ENCODE measurements around the gene CNTN5. TPM values are rescaled to one million over a fixed set of nuclear protein-coding genes. Genes with fewer than 3 reads are reported as not detected.

Gene CNTN5
- total RNA-seq, 2 donors from 2014 or later = 1.4 to 3.3 TPM

GRCh38 chr11:99069856-99070444 lies 49.2 kb downstream of the CNTN5 start:
- no peaks in the 10 kb centered on the region for H3K27me3 ChIP-seq (ENCODE audit: control insufficient read depth, insufficient read depth, low read length, poor library complexity, severe bottlenecking)
- no peaks in the 10 kb centered on the region for H3K9me3 ChIP-seq (ENCODE audit: control insufficient read depth, low read length)
- TF ChIP-seq, protein P1, sequence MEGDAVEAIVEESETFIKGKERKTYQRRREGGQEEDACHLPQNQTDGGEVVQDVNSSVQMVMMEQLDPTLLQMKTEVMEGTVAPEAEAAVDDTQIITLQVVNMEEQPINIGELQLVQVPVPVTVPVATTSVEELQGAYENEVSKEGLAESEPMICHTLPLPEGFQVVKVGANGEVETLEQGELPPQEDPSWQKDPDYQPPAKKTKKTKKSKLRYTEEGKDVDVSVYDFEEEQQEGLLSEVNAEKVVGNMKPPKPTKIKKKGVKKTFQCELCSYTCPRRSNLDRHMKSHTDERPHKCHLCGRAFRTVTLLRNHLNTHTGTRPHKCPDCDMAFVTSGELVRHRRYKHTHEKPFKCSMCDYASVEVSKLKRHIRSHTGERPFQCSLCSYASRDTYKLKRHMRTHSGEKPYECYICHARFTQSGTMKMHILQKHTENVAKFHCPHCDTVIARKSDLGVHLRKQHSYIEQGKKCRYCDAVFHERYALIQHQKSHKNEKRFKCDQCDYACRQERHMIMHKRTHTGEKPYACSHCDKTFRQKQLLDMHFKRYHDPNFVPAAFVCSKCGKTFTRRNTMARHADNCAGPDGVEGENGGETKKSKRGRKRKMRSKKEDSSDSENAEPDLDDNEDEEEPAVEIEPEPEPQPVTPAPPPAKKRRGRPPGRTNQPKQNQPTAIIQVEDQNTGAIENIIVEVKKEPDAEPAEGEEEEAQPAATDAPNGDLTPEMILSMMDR (conservative IDR thresholded peaks at IDR 0.05) = peak; percentile 46

DNA sequence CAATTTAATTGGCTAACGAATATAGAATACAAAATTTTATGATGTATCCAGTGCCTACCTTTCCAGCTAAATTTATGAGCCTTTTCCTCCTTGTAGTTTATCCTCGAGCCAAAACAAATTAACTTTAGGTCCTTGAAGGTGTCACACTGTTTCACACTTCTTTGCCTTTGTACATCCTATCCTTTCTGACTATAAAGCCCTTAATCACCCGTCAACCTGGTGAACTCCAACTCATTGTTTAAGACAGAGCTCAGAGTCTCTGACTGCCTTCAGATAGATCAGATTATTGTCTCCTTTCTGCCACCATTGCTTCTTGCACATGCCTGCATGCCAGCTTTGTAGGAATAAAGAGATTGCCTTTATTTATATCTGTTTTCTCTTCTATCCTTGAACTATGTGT lies 58.8 kb downstream of the CNTN5 start:
- DNase-seq = no peak
- TF ChIP-seq, protein P1 (conservative IDR thresholded peaks at IDR 0.05) = no peak
- Histone ChIP-seq H3K4me1 (ENCODE audit: control insufficient read depth, insufficient read depth, low read length) (peaks cover 6% of the 10 kb centered on the region), H3K9ac (ENCODE audit: extremely low read depth, low read length, poor library complexity, severe bottlenecking) (no peak overlapping the region), H3K27ac (ENCODE audit: low read depth, low read length) (no peak overlapping the region), H3K36me3 (ENCODE audit: control insufficient read depth, insufficient read depth, low read length) (no peaks in the 10 kb centered on the region), H3K9me3 (ENCODE audit: control insufficient read depth, low read length) (no peaks in the 10 kb centered on the region), H3K4me3 (ENCODE audit: low read length) (peak overlapping the region; percentile 11), H3K27me3 (ENCODE audit: control insufficient read depth, insufficient read depth, low read length, poor library complexity, severe bottlenecking) (no peaks in the 10 kb centered on the region)
- Mint-ChIP-seq H3K27ac (no peak overlapping the region), H3K27me3 (ENCODE audit: insufficient read depth) (no peaks in the 10 kb centered on the region), H3K4me1 (peaks cover 10% of the 10 kb centered on the region), H3K9me3 (no peaks in the 10 kb centered on the region), H3K4me3 (no peak overlapping the region), H3K36me3 (ENCODE audit: low read depth) (no peaks in the 10 kb centered on the region)
- 78 to 93% methylated on average over 3 of the region's 3 CpGs for WGBS, 2 experiments (ENCODE audit: insufficient coverage in 1 of 2, insufficient read length in 1 of 2)

More at GRCh38 chr11:99069856-99070444, 49.2 kb downstream of the CNTN5 start:
- Mint-ChIP-seq H3K4me1 (peaks cover 34% of the 10 kb centered on the region), H3K4me3 (peak overlapping the region; percentile 14), H3K9me3 (no peaks in the 10 kb centered on the region), H3K27me3 (ENCODE audit: insufficient read depth) (no peaks in the 10 kb centered on the region), H3K27ac (no peak overlapping the region), H3K36me3 (ENCODE audit: low read depth) (no peaks in the 10 kb centered on the region)
- Histone ChIP-seq H3K4me3 (ENCODE audit: low read length) (no peak overlapping the region), H3K9ac (ENCODE audit: extremely low read depth, low read length, poor library complexity, severe bottlenecking) (no peak overlapping the region), H3K4me1 (ENCODE audit: control insufficient read depth, insufficient read depth, low read length) (peaks cover 6% of the 10 kb centered on the region), H3K36me3 (ENCODE audit: control insufficient read depth, insufficient read depth, low read length) (no peaks in the 10 kb centered on the region), H3K27ac (ENCODE audit: low read depth, low read length) (no peak overlapping the region)
- DNase-seq = peak; percentile 80
- WGBS, 2 experiments (ENCODE audit: insufficient coverage in 1 of 2, insufficient read length in 1 of 2) = 60% methylated on average over 5 to 8 of the region's 8 CpGs

DNA sequence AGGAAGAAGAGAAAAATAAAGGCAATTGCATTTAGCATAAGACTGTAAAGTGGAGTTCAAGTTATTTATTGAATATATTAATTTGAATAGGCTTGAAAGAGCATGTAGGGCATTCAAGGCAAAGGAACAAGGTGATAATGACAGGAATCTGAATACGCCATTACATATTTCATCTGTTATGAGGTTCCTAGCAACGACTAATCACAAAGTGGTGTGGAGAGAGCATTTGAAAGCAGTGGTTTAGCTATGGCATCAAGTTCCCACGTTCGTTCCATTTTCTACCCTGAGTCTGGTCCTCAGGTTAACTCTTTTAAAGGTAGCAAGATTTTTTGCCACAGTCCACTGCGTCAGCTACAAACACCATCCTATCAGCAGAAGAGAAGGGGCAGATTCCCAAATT lies 59.4 kb downstream of the CNTN5 start:
- no peak for DNase-seq
- Histone ChIP-seq H3K27me3 (ENCODE audit: control insufficient read depth, insufficient read depth, low read length, poor library complexity, severe bottlenecking) (no peaks in the 10 kb centered on the region), H3K9me3 (ENCODE audit: control insufficient read depth, low read length) (no peaks in the 10 kb centered on the region), H3K27ac (ENCODE audit: low read depth, low read length) (no peak overlapping the region), H3K9ac (ENCODE audit: extremely low read depth, low read length, poor library complexity, severe bottlenecking) (no peak overlapping the region), H3K36me3 (ENCODE audit: control insufficient read depth, insufficient read depth, low read length) (no peaks in the 10 kb centered on the region), H3K4me1 (ENCODE audit: control insufficient read depth, insufficient read depth, low read length) (peaks cover 6% of the 10 kb centered on the region), H3K4me3 (ENCODE audit: low read length) (no peak overlapping the region)
- WGBS, 2 experiments (ENCODE audit: insufficient coverage in 1 of 2, insufficient read length in 1 of 2) = 92 to 100% methylated on average over 5 of the region's 5 CpGs
- no peak overlapping the region for H3K27ac Mint-ChIP-seq
- TF ChIP-seq, protein P1 (conservative IDR thresholded peaks at IDR 0.05) = no peak
- H3K4me1 Mint-ChIP-seq = peaks cover 10% of the 10 kb centered on the region
- H3K27me3 Mint-ChIP-seq (ENCODE audit: insufficient read depth) = no peaks in the 10 kb centered on the region
- no peaks in the 10 kb centered on the region for H3K9me3 Mint-ChIP-seq
- no peak overlapping the region for H3K4me3 Mint-ChIP-seq
- H3K36me3 Mint-ChIP-seq (ENCODE audit: low read depth) = no peaks in the 10 kb centered on the region
